ENCODE measurements around the gene ATE1. TPM values are rescaled to one million over a fixed set of nuclear protein-coding genes. Genes with fewer than 3 reads are reported as not detected.
"Not testable (repeated sequence)": the region's sequence is repeated elsewhere in the genome, so short reads cannot be mapped to it uniquely, and the experiment has no call there.

Gene ATE1
- total RNA-seq, 1 donor from 2014 or later: 38.4 TPM

GRCh38 chr10:121930268-121931085, 2.6 kb upstream of the ATE1 start:
- not testable (repeated sequence) for DNase-seq (ENCODE audit: low spot score)

- not testable (repeated sequence) for DNase-seq (ENCODE audit: low spot score)
Measured at GRCh38 chr10:121929585-121930267, 1.9 kb upstream of the ATE1 start.

DNA sequence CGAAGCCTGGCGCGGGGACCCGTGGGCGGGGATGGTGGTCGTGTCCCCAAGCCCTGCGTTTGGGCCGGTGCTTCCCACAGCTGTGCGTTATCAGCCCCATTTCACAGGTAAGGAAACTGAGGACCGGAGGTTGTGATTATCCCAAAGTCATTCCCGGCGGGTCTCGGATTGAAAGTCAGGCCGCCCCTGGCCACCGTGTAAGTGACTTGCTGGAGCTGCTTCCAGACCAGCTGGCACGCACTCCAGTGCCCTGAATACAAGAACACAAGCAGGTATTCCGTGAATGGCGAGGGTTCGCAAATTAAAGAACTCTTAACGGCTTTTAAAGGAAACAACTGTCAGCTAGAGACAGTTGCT, 675 bp upstream of the ATE1 start:
- DNase-seq (ENCODE audit: low spot score): no peak

DNA sequence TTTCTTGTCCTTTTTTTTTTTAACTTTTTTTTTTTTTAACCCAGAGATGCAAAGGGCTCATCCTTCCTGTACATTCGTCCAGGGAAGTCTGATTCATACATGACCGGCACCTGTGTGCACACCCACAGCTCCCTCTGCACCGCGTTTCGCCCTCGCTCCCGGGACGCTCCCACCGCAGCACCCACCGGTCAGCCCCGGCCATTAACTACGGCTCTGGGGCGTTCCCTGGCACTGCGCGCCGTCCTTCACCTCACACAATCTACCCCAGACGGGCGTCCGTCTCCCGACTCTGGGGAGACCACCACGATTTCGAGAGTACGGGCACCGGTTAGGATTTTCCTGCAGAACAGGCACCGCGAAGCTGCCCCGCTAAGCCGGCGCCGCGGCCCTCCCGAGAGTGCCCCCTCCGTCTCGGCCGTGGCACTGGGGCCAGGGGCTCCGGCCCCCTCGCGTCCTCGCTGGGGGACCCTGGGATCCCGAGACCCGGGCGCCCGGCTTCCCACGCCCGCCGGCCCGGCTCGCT, 452 bp downstream of the ATE1 start:
- peak; percentile 37 for DNase-seq (ENCODE audit: low spot score)

GRCh38 chr10:121926671-121927317, 1.0 kb downstream of the ATE1 start:
- DNase-seq (ENCODE audit: low spot score): no peak

DNA sequence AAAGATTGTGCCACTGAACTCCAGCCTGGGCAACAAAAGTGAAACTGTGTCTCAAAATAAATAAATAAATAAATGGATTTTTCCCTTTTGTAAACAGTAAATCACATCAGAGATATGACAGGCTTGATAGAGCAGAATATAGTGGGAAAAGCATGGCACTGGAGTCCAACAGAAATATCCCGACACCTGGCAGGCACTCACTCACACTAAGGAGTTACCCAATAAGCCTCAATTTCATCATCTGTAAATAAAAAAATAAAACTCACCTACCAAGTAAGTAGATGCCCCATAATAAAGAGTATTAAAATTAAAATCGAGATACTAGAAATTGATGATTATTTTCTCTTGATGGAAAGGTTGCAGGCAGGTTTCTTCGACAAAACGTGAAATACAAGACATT, 1.7 kb downstream of the ATE1 start:
- no peak for DNase-seq (ENCODE audit: low spot score)

DNA sequence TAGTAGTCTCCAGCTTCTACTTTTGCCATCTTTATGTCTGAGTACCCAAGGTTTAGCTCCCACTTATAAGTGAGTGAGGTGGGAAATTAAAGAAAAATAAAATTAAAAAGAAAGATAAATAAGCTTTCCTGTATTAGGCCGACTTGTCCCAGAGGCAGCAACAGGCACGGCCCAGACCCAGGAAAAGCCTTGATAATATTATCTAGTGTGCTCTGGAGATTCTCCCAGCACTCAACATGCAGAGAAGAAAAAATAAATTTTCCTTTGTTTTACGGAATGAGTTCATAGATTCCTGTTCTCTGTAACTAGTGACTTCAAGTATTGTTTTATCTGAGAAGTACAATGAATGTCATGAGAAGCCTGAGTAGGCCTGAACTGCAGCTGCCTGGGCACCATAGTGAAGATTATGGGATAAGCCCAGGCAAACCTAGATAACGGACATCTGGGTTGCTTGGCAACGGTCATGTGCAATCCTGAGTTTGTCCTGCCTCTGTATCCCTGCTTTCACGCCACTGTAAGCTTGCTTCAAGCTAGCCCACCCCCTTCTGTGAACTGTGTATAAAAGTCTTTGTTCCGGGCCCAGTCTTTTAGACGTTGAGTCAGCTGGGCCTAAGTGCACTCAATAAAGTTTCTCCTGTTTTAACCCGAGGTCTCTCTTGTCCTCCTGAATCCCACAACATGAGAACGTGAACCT, 6.4 kb downstream of the ATE1 start:
- DNase-seq (ENCODE audit: low spot score): no peak

- DNase-seq (ENCODE audit: low spot score): no peak
Measured at GRCh38 chr10:121919666-121920065, 8.2 kb downstream of the ATE1 start.

GRCh38 chr10:121918800-121919199, 9.0 kb downstream of the ATE1 start:
- DNase-seq (ENCODE audit: low spot score): not testable (repeated sequence)

- DNase-seq (ENCODE audit: low spot score): no peak
Measured at GRCh38 chr10:121914661-121915060, 13.2 kb downstream of the ATE1 start.

DNA sequence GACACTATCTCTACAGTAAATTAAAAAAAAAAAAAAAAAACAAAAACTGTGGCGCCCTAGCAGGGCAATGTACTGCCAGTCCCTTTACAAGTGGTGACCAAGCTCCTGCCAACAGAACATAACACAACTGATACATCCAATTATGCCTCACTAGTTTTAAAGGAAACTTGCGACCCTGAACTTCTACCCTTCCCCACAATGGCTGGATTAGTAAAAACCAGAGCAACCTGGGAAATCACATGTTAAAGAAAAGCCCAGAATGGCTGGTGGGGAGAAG, 16.5 kb downstream of the ATE1 start:
- no peak for DNase-seq (ENCODE audit: low spot score)

- DNase-seq (ENCODE audit: low spot score): no peak
Measured at GRCh38 chr10:121910673-121911420, 17.0 kb downstream of the ATE1 start.

- DNase-seq (ENCODE audit: low spot score): no peak
Measured at GRCh38 chr10:121904888-121905287, 22.9 kb downstream of the ATE1 start.

GRCh38 chr10:121900443-121901174, 27.2 kb downstream of the ATE1 start:
- peak; percentile 22 for DNase-seq (ENCODE audit: low spot score)

DNA sequence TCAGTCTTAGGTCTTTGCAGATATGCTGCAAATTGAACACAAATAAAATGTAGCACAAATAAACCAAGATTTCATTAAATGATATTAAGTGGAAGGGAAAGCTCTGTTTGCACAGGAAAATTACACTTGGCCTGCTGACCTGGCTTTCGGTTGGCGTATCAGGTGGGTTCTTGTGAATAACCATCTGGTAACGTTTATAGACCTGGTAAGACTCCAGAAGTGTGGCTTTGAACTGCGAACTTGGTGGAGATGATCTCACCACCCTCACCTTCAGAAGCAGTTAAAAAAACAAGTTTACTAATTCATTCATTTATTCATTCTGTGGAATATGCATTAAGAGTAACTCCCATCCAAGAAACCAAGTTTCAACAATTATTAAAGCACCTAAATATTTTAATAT, 28.1 kb downstream of the ATE1 start:
- DNase-seq (ENCODE audit: low spot score): no peak

- no peak for DNase-seq (ENCODE audit: low spot score)
Measured at GRCh38 chr10:121891103-121891502, 36.7 kb downstream of the ATE1 start.

DNA sequence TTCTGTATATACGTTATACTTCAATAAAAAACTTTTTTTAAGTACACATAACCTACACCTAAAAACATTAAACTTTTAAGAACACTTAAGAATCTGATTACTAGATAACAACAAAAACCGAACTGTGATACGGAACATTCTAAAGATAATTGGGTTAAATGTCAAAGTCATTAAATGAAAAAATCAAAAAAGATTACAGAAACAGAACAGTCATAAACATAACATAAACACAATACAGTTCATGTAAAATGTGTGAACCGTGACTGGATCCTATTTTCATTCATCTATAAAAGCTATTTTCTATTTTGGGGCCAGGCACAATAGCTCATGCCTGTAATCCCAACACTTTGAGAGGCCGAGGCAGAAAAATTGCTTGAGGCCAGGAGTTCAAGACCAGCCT, 38.6 kb downstream of the ATE1 start:
- no peak for DNase-seq (ENCODE audit: low spot score)

- DNase-seq (ENCODE audit: low spot score): peak; percentile 40
Measured at GRCh38 chr10:121886997-121887622, 40.7 kb downstream of the ATE1 start.

GRCh38 chr10:121886181-121886580, 41.6 kb downstream of the ATE1 start:
- no peak for DNase-seq (ENCODE audit: low spot score)

- no peak for DNase-seq (ENCODE audit: low spot score)
Measured at GRCh38 chr10:121880895-121881294, 46.9 kb downstream of the ATE1 start.
